ENCODE results near the gene TM7SF2.

Gene TM7SF2

DNA sequence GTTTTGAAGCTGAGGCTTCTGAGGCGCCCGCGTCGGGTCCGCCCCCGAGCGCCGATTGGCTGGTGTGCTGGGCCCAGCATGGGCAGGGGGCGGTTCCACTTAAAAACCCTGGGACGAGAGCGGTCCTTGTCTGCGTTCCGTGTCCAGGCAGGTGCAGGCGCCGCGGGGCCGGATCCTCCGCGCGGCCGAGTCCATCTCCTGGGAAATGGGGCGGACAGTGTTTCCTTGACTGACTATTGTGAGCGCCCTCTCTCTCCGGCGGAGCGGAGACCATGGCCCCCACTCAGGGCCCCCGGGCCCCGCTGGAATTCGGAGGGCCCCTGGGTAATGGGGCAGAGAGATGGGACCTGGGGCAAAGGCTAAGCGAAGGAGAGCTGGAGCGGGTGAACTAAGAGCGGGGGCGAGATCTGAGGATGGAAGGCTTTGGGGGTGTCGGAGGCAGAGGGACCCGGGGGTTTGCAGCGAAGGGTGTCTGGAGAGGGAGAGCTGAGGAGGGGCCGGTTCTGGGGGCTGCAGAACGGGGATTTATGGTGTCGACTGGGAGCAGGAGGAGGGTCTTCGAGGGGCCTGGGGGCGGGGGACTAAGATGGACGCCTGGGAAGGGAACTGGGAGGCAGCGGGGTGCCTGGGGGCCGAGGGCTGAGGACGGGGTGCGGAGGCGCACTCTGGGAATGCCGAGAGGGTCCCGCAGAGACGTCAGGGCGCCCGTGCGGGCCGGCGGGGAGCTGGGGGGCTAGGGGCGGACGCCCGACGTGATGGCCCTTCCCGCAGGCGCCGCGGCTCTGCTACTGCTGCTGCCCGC, at the start of gene TM7SF2:
Gene TM7SF2 (plus strand): TSS at position 129 of the 802 bp plus-strand sequence. CDS start 144 bp downstream, at position 273.
- peak; percentile 92 for DNase-seq

DNA sequence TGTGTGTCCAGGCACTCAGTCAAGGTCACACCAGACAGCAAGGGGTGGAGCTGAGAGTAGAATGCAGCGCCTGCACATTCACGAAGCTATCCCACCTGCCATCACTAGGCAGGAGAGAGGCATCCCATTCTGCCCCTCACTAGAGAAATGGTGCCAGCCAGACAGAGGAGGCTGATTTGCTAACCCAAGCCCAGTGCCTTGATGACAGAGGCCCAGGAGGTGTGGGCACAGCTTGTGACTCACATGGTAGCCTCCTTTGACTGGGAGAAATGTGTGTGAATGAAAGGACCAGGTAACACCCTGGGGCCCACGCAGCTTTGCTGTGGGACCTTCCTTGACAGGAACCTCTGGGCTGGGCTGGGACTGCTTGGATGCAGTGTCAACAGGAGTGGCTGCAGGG, 48.1 kb upstream of the TM7SF2 start:
- no peak for DNase-seq

DNA sequence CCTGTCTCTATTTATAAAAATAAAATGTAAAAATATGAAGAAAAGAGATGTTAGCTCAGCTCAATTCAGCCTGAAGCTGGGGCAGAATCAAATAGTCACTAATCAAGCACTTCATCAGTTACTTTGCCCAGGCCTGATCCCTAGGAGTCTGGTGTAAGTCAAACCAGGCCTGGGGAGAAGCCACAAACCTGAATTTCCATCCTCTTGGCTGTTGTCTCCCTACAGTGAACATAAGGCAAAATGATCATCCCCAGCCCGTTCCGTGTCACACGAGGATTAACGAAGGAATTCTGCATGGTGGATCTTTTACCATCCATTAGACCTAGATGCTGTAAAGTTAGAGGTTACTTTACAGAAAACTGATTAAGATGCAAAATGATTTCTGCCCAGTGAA, 46.8 kb upstream of the TM7SF2 start:
- DNase-seq, result no peak

DNA sequence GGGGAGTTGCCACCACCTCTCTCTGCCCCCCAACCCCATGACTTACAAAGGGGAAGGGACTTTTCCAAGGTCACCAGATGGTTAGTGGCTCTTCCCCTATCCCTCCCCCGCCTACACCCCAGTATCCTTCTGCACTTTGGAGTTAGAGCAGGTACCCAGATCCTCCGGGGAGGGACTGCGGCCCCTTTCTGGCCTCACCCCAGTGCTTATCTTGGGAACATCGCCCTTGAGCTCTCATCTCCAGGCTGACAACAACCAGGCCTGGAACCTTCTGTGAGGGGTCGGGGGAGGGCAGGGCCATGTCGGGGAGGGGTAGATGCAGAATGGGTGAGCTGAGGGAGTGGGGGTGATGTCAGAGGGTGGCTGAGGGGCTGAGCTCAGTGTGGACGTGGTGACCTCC, 45.8 kb upstream of the TM7SF2 start:
- DNase-seq, result no peak

DNA sequence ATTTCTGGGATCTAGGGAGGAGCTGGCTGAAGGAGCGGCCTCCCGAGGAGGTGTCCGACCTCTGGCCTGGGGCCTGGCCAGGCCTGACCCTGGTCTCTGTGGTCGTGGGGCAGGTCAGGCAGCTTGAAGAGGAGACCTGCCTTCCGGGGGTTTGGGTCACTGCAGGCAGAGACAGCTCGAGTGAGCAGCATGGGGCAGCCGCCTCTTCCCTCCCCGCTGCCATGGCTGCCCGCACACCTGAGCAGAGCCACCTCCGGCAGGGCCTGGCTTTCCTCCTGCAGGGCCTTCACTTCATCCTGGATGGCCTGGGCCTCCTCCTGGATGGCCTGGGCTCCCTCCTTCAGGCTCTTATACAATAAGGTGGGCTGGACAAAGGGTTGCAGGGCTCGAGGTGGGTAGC, 45.4 kb upstream of the TM7SF2 start:
- no peak for DNase-seq

DNA sequence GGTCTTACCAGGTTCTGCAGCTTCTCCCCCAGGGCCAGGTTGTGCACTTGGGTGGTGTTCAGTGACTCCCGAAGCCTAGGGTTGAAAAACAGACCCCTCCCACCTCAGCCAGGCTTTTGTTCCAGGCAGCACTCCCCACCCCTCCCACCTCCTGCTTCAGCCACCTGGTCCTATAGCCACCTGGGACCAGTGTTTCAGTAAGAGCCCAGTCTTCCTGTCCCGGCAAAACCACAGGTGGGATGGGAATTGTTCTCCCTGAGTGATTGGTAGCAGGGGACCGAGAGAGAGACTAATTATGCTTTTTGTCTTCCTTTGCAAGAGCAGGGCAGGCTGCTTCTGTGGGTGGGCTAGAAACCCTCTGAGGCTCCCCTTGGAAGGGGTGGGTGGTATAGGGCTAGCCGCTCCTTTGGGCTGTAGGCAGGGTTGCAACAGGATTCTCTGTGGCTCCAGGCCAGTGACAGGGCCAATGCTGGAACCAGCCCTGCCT, 44.8 kb upstream of the TM7SF2 start:
- no peak for DNase-seq

DNA sequence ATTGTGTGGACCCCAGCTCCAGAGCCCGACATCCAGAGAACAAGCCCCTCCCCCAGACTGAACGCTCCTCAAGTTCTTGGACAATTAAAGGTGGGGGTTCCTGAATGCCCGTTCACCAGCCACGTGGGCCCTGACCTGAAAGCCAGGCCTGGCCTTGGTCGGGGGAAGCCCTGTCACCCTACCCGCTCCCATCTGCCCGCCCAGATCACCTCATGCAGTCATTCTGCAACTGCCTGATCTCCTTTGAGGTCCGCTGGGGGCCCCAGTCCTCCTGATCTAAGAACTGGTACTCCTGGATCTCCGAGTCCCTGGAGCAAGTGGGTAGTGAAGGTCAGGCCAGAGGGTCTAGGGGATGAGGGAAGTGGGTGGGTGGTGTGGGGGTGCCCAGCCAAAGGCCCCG, 44.2 kb upstream of the TM7SF2 start:
- no peak for DNase-seq

DNA sequence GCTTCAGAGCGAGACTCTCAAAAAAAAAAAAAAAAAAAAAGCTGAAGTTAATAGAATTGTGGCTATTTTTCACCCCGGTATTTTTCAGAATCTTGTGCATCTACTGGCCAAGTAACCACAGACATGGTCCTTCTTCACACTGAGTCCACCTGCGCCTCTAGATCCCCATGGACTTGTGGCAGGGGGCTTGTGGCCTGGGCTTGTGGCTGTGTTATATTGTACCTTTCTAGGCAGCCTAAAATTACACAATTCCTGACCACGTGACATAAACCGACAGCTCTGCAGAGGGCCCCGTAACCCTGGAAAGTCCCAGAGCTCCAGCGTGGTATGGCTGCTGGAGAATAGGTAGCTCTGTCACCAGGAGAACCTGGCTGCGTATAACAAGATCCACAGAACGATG, 42.5 kb upstream of the TM7SF2 start:
- DNase-seq, result no peak

DNA sequence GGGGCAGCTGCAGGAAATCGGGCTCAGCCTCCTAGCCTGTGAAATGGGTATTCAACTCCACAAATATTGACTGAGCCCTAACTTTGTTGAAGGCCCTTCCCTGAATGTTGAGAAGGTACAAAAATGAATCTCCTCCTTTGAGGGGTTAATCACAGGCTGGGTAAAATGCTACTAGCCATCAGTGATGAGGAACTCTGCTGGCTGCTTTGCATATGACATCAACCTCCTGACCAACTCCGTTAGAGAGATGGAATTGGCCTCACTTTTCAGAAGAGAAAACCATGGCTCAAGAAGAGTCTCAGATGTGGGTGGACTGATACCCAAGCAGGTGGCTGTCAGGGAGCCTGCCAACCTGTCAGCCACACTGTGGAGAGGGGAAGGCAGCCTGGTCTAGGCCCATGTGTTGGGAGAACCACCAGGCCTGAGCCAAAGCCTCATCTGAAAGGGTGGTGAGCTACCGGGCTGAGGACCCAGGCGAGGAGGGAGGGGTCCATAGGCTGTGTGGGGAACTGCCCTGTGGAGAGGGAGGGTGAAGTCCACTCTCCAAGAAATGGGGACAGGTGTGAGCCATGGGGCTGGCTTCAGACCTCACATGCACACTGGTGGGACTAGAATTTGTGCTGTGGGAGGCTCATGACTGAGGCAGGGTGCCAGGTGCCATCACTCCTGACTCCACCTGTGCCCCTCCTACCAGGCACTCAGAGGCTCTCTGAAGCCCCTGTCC, 39.6 kb upstream of the TM7SF2 start:
- no peak for DNase-seq

DNA sequence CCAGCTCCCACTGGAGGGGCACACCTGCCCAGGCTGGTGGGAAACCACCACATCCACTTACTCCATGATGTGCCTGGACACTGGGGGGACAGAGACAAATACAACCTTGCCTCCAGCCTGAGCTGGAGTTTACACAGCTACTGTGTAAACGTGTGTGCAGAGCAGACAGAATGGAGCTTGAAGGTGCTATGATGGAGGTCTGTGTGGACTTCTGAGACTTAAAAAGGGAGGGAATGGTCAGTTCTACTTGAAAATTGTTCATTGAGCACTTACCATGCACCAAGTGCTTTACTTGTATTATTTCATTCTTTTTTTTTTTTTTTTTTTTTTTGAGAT, 39.1 kb upstream of the TM7SF2 start:
- DNase-seq, result no peak

DNA sequence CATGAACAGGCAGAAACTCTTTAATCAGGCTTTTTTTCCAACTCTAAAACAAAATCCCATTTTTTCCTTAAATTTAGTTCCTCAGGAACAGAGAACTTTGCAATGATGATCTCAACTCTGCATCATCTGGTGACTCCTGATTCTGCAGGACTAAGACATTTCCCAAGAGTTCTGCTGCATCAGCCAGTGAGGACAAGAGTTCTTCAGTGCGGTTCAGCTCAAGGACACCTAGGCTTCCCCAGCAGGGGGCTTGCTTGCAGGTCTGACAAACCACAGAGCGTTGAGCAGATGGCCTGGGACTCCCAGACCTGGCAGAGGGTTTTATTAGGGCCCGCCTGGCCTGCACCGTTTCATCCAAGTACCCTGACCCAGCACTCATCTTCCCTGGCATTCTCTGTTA, 34.2 kb upstream of the TM7SF2 start:
- no peak for DNase-seq

DNA sequence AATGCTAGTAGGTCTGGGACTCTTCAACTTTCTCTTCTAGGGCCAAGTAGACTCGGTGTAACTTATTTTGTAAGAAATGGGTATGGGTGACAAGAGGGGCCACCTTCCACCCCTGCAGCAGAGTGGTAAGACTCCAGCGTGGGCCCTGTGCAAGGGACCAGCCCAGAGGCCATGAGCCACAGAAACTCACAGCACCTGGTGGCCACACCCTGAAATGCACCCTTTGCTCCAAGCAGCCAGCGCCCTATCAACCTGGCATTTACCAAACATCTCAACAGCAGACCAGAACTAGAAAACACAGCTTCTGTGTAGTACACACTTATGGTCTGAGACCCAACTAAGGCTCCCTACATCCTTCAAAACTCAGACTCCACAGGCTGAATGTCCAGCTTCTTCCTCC, 33.5 kb upstream of the TM7SF2 start:
- peak; percentile 63 for DNase-seq

DNA sequence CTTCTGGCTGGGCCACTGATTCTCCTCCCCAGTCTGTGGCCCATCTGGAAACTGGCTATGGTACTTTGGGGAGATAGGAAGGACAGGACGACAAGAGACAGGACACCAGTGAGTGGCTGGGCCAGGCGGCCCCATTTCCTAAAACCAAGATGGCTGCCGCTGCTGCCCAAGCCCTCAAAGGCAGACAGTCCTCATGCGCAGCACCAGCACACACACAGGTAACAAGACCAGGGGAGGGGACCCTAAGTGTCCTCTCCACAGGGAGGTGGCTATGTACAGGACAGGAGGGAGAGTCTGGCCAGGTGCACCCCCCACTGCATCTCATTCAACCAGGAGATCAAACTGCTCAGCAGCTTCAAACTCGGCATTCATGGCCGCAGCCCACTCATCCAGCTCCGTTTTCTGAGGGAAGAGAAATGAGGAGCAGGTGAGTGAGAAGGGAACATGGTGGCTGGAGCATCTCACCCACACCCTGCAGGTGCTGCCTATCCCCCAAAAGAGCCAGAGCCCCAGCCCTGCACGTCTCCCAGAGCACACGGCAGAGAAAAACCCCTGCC, 32.8 kb upstream of the TM7SF2 start:
- DNase-seq, result no peak

DNA sequence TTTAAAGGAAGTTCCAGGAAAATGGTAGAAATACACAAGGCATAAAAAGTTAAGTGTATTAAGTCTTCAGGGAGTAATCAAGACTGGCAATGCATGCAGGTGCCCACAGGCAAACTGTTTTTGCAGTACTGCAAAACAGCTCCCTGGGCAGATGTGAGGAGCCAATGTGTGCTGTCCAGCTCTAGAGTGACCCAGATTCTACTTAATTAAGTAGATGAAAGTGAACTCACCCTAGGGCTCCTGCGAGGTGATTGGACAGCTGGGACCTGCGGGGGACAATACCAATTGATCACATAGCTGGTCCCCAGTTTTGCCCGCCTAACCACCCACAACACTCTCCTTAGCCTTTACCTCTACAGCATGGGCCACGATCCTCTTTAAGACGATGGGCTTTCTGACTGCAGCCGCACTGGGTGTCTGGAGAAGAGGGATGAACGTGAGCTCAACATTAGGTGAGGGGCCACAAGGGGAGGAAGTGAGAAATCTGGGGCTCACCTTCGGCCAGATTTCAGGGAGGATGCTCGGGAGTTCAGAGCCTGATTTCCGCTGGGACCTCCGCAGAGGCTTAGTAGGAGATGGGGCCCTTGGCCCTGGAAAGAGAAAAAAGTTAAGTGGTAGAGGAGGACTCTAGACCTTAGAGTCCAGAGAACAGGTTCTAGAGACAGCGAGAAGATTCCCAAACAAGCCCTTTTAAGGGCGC, 28.4 kb upstream of the TM7SF2 start:
- no peak for DNase-seq

DNA sequence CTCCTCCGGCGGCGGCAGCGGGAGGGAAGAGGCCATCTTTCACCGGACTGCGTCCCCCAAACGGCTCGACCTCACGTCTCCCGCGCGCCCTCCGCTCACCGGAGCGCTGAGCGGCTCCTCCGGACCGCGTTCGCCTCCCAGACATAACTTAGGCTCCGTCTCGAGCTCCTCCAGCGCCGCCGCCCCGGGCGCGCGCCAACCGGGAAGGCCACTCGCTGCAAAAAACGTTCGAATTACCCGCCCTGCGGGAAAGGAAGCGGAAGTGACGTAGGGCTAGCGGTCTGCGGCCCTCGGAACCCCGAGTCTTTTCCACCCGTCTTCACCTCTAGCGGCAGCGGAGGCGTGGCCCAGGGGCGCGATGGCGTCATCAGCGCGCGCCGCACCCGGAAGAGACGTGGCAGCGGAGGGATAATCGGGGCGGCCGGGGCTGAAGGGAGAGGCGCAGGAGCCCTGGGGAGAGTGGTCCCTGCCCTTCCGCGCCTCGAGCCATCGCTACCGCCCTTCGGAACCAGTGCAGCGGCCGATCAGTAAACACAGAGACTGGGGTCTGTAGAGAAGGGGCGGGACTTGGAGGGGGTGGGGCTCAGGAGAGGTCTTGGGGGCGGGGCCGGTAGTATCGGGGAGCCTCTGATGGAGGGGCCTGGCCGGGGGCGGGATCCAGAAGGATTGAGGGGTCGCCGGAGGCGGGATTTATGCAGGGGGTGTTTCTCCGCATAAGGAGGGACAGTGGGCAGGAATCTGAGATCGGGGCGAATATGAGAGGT, 27.7 kb upstream of the TM7SF2 start, which contains the start of the genes CDCA5 and ZFPL1:
Gene CDCA5 (minus strand): TSS at position 207 of the 764 bp plus-strand sequence. CDS start 62 bp downstream, at position 145.
Gene ZFPL1 (plus strand): TSS at position 389 of the 764 bp plus-strand sequence. CDS start 477 bp downstream, outside the sequence.
- peak; percentile 96 for DNase-seq

DNA sequence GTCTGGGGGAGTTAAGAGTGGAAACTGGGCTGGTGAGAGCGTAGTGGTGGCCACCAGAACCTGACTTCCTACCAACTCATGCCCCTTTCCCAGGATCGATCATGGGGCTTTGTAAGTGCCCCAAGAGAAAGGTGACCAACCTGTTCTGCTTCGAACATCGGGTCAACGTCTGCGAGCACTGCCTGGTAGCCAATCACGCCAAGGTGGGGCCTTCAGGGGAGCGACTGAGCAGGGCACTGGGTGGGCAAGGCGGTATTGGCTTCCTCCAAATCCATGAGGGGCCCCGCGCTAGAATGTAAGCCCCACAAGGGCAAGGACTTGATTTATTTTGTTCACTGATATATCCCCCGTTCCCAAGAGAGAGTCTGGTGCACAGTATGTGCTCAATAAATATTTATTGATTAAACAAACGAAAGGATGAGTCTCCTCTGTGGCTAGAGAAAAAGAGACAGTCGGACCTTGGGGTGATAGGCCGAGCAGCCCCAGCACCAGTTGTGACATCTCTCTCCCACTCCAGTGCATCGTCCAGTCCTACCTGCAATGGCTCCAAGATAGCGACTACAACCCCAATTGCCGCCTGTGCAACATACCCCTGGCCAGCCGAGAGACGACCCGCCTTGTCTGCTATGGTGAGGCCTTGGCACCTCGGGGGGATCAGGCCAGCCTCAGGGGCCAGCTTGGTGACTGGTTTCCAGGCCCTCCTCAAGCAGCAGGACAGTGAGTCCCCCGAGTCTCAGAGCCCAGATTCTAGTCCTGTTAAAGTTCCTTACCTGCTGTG, 26.9 kb upstream of the TM7SF2 start:
- DNase-seq, result no peak

DNA sequence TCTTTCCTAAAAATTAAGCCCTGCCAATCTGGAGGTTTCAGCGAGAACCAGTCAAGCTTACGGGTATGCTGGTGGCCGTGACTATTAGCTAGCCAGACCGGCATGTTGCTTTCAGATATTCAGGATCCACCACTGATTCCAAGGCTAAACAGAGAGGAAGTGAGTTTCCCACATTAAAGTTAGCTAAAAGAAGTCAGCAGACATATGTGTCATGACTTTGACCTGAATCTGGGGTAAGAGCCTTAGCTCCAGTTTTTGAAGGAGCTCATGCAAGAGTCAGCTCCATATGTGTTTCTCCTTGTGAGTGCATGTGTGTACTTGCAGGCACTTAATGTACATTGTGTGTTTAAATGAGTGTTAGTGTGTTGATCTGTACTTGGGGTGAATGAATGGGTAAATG, 26.2 kb upstream of the TM7SF2 start:
- DNase-seq, result no peak

DNA sequence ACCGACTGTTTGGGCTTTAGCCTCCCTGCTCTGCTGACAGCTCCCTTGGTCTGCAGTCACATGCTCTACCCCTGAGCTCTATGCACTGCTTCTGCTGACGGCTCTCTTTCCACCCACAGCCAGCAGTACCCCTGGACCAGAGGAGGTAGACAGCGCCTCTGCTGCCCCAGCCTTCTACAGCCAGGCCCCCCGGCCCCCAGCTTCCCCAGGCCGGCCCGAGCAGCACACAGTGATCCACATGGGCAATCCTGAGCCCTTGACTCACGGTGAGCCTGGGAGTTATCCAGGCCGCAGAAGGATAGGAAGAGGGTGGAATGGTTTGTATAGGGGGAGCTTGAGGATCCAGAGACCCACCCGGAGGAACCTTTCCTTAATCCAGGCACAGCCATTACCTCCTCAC, 24.9 kb upstream of the TM7SF2 start:
- DNase-seq, result no peak

DNA sequence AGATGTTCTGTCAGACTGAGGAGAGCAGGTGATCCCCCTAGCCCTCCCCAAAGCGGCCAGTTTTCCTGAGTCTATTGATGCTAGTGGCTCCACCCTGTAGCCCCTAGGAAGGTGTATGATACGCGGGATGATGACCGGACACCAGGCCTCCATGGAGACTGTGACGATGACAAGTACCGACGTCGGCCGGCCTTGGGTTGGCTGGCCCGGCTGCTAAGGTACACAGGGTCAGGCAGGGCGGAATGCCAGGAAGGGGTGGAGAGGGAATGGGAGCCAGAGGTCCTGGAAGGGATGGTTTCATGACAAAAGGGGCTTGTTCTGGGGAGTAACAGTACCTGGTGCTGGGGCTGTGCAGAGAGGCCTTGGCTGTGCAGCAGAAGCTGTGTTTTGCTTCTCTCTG, 24.5 kb upstream of the TM7SF2 start:
- no peak for DNase-seq

DNA sequence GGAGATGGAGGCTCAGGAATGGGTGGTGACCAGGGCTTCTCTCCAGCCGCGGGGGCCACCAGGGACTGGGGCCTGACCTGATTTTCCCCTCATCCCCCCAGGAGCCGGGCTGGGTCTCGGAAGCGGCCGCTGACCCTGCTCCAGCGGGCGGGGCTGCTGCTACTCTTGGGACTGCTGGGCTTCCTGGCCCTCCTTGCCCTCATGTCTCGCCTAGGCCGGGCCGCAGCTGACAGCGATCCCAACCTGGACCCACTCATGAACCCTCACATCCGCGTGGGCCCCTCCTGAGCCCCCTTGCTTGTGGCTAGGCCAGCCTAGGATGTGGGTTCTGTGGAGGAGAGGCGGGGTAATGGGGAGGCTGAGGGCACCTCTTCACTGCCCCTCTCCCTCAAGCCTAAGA, 23.8 kb upstream of the TM7SF2 start:
- DNase-seq, result no peak

DNA sequence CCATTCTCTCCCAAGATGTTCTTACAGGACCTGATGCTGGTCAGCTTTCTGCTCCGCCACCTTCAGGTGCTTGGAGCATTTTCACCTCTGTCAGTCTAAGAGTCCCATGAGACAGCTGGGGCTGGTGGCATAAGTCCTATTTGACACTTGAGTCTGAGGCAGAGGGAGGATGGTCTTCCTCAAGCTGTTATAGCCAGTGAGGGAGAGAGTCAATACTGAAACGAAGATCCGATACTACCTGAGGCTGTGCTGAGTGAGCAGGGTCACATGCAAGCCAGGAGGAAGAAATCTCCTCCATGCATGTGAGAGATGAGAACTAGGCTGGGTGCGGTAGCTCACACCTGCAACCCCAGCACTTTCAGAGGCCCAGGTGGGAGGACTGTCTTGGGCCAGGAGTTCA, 22.1 kb upstream of the TM7SF2 start:
- DNase-seq, result no peak

DNA sequence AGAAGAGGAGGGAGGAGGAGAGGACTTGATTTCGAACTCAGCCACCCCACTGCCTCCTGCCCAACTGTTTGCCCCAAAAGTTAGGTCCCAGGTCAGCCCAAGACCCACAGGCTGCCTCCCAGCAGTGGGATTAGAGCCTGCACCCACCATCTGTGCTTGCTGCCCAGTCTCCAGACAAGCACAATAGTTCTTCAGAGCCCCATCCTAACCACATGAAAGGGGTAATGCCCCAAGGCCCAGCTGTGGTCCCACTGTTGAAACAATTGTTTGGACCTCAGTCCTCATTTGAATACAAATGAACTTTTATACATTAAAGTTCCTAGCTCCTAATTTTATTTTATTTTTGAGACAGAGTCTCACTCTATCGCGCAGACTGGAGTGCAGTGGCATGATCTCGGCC, 21.0 kb upstream of the TM7SF2 start:
- DNase-seq, result no peak

Measured in stimulated activated CD4-positive, alpha-beta T cell treated with anti-CD3 and anti-CD28 coated beads, Interleukin-1b, Interleukin-23, amount 100 ng/mL, for 48 hours (primary cell).